GOT3 (cell line): ENCODE results near the gene PRUNE2.
"Not testable (repeated sequence)": the region's sequence is repeated elsewhere in the genome, so short reads cannot be mapped to it uniquely, and the experiment has no call there.

Source experiments
- DNase-seq: peaks from one replicate; lab custom pipeline; 2025; ENCODE audit warnings: mixed read lengths; lab: John Stamatoyannopoulos, UW

Gene PRUNE2

GRCh38 chr9:76603448-76603895, 302.4 kb downstream of the PRUNE2 start:
- no peak for DNase-seq

- DNase-seq = no peak
Observed at GRCh38 chr9:76602199-76602598, 303.7 kb downstream of the PRUNE2 start.

GRCh38 chr9:76600007-76600615, 305.8 kb downstream of the PRUNE2 start:
- no peak for DNase-seq

DNA sequence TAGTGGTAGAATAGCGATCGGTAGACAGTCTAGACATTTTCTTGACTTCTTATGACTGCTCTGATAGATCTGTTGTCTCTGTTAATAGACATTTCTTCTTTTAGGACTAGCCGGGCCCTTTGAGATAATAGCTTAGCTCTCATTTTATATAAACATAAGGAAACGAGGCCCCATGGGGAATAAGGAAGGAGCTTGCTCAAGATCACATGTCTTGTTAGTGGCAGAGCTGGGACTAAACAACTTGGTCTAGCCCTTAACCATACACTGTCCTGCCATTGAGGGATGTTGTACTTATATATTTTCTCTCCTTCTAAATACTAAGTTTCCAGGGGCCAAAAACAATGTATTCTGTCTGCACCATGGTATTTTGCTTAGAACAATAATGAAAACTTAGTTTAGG, 306.9 kb downstream of the PRUNE2 start:
- DNase-seq = no peak

GRCh38 chr9:76595645-76596044, 310.3 kb downstream of the PRUNE2 start:
- no peak for DNase-seq

- no peak for DNase-seq
Observed at GRCh38 chr9:76594764-76595424, 311.0 kb downstream of the PRUNE2 start.

DNA sequence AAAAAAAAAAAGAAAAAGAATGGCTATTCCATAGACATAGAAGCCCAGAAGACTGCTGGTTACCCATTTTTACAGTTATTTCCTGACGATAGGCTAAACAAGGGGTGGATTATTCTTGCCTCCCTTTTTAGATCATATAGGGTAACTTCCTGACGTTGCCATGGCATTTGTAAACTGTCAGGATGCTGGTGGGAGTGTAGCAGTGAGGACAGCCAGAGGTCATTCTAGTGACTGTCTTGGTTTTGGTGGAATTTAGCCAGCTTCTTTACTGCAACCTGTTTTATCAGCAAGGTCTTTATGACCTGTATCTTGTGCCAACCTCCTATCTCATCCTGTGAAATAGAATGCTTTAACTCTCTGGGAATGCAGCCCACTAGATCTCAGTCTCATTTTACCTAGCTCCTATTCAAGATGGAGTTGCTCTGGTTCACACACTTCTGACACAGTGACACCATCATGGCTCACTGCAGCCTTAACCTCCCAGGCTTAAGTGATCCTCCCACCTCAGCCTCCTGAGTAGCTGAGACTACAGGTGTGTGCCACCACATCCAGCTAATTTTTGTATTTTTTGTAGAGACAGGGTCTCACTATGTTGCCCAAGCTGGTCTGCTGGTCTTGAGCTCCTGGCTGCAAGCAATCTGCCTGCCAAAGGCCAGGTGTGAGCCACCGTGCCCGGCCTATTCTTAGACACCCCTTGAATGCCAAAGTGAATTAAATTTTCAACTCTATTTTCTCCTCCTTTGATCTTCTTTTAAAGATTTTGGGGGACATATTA, 311.8 kb downstream of the PRUNE2 start:
- DNase-seq = not testable (repeated sequence)

GRCh38 chr9:76592974-76593347, 313.0 kb downstream of the PRUNE2 start:
- DNase-seq = no peak

GRCh38 chr9:76592091-76592973, 313.6 kb downstream of the PRUNE2 start:
- DNase-seq = no peak

DNA sequence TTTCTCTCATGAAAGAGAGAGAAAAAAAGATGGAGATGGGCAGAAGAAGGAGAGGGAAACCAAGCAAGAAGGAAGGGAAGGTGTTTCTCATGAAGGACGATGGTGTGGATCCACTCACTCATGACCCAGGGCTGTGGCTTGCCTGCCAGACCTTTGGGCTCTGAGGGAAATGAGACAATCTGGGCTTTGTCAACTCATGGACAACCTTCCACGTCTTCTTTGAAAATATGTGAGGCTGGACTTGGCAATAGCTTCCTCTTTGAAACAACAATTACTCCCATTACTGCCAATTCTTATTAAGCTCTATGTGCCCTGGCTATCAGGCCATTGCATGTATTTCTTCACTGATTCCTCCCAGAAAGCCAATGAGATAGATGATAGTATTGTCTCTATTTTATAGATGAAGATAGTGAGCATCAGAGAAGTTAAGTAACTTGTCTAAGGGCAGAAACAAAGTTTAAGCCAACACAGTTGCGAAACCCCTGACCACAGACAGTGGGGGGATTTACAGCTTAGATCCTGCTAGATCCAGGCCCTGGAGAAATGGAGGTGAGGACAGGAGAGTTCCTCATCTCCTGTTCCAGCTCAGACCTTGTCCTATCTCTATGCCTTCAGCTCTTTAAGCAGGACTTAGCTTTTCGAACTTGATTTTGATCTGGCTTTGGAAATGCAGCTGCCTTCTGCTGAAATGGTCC, 314.5 kb downstream of the PRUNE2 start:
- DNase-seq = no peak

DNA sequence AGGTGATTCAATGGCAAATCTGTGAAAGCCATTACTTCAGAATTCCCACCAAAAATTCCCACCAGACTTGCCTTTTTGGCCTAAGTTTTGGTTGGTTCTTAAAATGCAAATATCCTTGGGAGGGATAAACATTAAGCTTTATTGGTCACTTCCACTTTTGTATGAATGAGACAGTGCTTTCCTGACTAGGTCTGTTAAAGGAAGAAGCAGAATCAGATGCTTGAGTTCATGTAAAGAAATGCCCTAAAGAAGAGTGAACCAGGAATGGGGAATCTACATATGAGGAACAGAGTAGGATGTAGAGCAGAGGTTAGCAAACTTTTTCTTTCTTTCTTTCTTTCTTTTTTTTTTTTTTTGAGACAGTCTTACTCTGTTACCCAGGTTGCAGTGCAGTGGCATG, 317.6 kb downstream of the PRUNE2 start:
- DNase-seq = no peak

DNA sequence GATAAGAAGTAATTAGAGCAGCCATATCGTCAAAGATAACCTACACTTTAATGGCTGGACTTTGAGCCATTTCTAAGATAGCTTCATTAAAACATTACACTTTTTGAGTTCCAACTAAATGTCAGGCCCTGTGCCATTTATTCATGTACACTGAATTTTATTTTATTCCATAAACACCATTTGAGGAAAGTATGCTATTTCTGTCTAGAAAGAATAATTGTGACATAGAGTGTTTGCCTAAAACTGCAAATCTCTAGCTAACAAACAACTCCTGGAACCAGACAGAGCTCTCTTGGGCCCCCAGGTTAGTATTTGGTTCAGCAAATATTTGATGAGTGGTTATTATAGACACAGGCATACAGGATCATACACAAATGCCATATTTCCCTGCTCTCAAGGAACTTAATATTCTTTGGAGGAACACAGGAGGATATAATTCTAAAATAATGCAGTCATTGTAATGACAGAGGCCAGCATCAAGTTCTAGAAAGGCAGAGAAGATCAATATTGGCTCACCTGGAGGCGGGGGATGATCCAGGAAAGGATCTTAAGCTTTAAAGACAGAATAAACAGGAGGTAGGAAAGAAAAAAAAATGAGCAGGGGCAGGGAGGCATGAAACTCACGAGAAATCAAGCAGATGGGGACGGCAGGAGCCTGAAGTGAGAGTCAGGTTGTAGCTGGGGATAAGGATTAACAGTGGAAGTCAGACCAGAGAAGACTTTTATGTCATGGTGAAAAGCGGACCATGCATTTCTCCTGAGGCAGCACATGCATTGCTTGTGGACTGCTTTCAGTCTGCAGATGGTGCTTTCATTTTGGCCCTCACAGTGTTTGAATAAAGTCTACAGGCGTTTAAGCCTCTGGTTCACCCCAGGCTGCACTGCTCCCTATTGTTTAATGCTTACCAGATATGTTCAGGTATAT, 319.3 kb downstream of the PRUNE2 start:
- DNase-seq = no peak

- DNase-seq = no peak
Observed at GRCh38 chr9:76585487-76586389, 320.2 kb downstream of the PRUNE2 start.

DNA sequence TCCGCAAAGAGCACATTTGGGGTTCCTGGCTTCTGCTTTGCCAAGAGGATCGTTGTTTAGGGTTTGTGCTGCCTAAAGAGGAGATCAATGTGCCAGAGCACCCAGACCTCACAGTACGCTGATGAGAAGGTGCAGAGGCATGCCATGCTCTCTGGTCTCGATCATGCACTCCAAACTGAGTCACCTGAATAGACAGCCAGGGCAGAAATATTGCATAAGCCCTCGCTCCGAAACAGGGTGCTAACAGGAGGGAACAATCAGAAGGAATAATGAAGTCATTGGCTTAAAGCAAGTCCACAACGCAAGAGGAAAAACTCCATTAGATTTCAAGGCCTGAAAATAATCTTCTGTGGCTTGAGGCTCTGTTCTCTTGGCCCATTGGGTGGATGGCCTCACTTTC, 322.7 kb downstream of the PRUNE2 start:
- no peak for DNase-seq

DNA sequence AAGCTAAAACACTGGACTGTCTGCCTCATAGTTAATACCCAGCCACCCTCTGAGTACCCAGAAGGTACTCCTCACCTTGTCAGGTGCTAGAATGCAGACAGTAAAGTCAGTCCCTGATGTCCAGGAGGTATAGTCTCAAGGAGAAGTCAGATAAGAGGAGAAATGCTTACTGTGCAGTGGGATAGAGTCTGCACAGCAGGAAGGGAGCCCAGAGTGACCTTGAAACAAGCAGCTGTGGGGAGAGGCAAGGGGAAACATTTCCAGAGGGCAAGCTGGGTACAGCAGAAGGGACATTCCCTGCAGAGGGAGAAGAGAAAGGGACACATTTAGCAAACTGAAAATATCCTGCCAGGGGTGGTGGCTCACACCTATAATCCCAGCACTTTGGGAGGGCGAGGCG, 324.2 kb downstream of the PRUNE2 start:
- no peak for DNase-seq

GRCh38 chr9:76580820-76581219, 325.1 kb downstream of the PRUNE2 start:
- no peak for DNase-seq

- DNase-seq = no peak
Observed at GRCh38 chr9:76580188-76580587, 325.7 kb downstream of the PRUNE2 start.

- no peak for DNase-seq
Observed at GRCh38 chr9:76576344-76576743, 329.6 kb downstream of the PRUNE2 start.

- DNase-seq = no peak
Observed at GRCh38 chr9:76575761-76576160, 330.2 kb downstream of the PRUNE2 start.
